HUES64 (cell line): ENCODE data around the gene ARHGAP22.

Experiments used
- H3K27ac ChIP-seq: 2 replicates; pipeline ENCODE4 v1.7.0; 2013; ENCODE audit warnings: low read depth, low read length, inconsistent platforms
- H3K27me3 ChIP-seq: 2 replicates; pipeline ENCODE4 v1.6.1; 2013; ENCODE audit warnings: mild to moderate bottlenecking, low read length; ENCODE audit not compliant: insufficient read depth
- H3K36me3 ChIP-seq: 2 replicates; pipeline ENCODE4 v1.6.1; 2013; ENCODE audit warnings: mild to moderate bottlenecking, low read length; ENCODE audit not compliant: insufficient read depth
- H3K4me1 ChIP-seq: 2 replicates; pipeline ENCODE4 v1.6.1; 2013; ENCODE audit warnings: mild to moderate bottlenecking, low read length, moderate library complexity; ENCODE audit not compliant: insufficient read depth
- H3K4me3 ChIP-seq: 2 replicates; pipeline ENCODE4 v1.5.1; 2013; ENCODE audit warnings: mild to moderate bottlenecking, low read length, moderate library complexity
- H3K9ac ChIP-seq: 2 replicates; pipeline ENCODE4 v1.6.1; 2013; ENCODE audit warnings: mild to moderate bottlenecking, low read depth, low read length
- H3K9me3 ChIP-seq: 2 replicates; pipeline ENCODE4 v1.6.1; 2013; ENCODE audit warnings: low read depth, low read length; ENCODE audit not compliant: insufficient read depth
- WGBS: fragments of 150-250, 120-280 bp; methylation state at CpG from one replicate; pipeline ENCODE4 v1.1.7; 2013; ENCODE audit warnings: missing lambda C conversion rate; 5-methylcytosine and 5-hydroxymethylcytosine counted together

ARHGAP22 gene

GRCh38 chr10:48514916-48515315, 90.0 kb downstream of the ARHGAP22 start:
- Histone ChIP-seq H3K4me1 (no peaks in the 10 kb centered on the region), H3K9ac (no peak overlapping the region), H3K9me3 (peaks cover 22% of the 10 kb centered on the region), H3K36me3 (no peaks in the 10 kb centered on the region), H3K27ac (no peak overlapping the region), H3K27me3 (no peaks in the 10 kb centered on the region), H3K4me3 (no peak overlapping the region)
- WGBS: no CpG with 5 or more reads among the region's 1 CpG

- Histone ChIP-seq H3K36me3 (no peaks in the 10 kb centered on the region), H3K4me1 (no peaks in the 10 kb centered on the region), H3K4me3 (no peak overlapping the region), H3K9me3 (peaks cover 22% of the 10 kb centered on the region), H3K9ac (no peak overlapping the region), H3K27ac (no peak overlapping the region), H3K27me3 (no peaks in the 10 kb centered on the region)
- 100% methylated on average over 1 of the region's 1 CpG for WGBS
These were observed 90.6 kb downstream of the ARHGAP22 start for GRCh38 chr10:48514255-48514654.

GRCh38 chr10:48512861-48513260, 92.0 kb downstream of the ARHGAP22 start:
- Histone ChIP-seq H3K9ac (no peak overlapping the region), H3K27me3 (no peaks in the 10 kb centered on the region), H3K4me1 (no peaks in the 10 kb centered on the region), H3K36me3 (no peaks in the 10 kb centered on the region), H3K27ac (no peak overlapping the region), H3K9me3 (peaks cover 22% of the 10 kb centered on the region), H3K4me3 (no peak overlapping the region)
- WGBS: 90% methylated on average over 2 of the region's 2 CpGs

GRCh38 chr10:48511875-48512231, 93.0 kb downstream of the ARHGAP22 start:
- Histone ChIP-seq H3K4me3 (no peak overlapping the region), H3K27ac (no peak overlapping the region), H3K4me1 (no peaks in the 10 kb centered on the region), H3K9ac (no peak overlapping the region), H3K36me3 (no peaks in the 10 kb centered on the region), H3K27me3 (no peaks in the 10 kb centered on the region), H3K9me3 (peaks cover 22% of the 10 kb centered on the region)
- WGBS: 93% methylated on average over 1 of the region's 1 CpG

- no peak overlapping the region for H3K27ac ChIP-seq
- H3K4me1 ChIP-seq: no peaks in the 10 kb centered on the region
- 86% methylated on average over 13 of the region's 13 CpGs for WGBS
- no peak overlapping the region for H3K4me3 ChIP-seq
- H3K27me3 ChIP-seq: no peaks in the 10 kb centered on the region
- no peaks in the 10 kb centered on the region for H3K36me3 ChIP-seq
- H3K9ac ChIP-seq: no peak overlapping the region
- peaks cover 21% of the 10 kb centered on the region for H3K9me3 ChIP-seq
These were observed 93.6 kb downstream of the ARHGAP22 start for GRCh38 chr10:48511066-48511874.

GRCh38 chr10:48509974-48510692, 94.7 kb downstream of the ARHGAP22 start:
- 83% methylated on average over 8 of the region's 8 CpGs for WGBS
- H3K4me3 ChIP-seq: no peak overlapping the region
- H3K4me1 ChIP-seq: no peaks in the 10 kb centered on the region
- H3K9me3 ChIP-seq: peaks cover 12% of the 10 kb centered on the region; the same call in 1 of the 2 replicates
- no peaks in the 10 kb centered on the region for H3K27me3 ChIP-seq
- H3K36me3 ChIP-seq: no peaks in the 10 kb centered on the region
- no peak overlapping the region for H3K9ac ChIP-seq
- no peak overlapping the region for H3K27ac ChIP-seq

GRCh38 chr10:48508791-48509772, 95.8 kb downstream of the ARHGAP22 start:
- no peaks in the 10 kb centered on the region for H3K27me3 ChIP-seq
- H3K36me3 ChIP-seq: no peaks in the 10 kb centered on the region
- peaks cover 4% of the 10 kb centered on the region; the same call in 1 of the 2 replicates for H3K9me3 ChIP-seq
- no peak overlapping the region for H3K9ac ChIP-seq
- H3K4me3 ChIP-seq: no peak overlapping the region
- 95% methylated on average over 17 of the region's 17 CpGs for WGBS
- no peaks in the 10 kb centered on the region for H3K4me1 ChIP-seq
- H3K27ac ChIP-seq: no peak overlapping the region

GRCh38 chr10:48507933-48508790, 96.7 kb downstream of the ARHGAP22 start:
- Histone ChIP-seq H3K9ac (no peak overlapping the region), H3K4me1 (no peaks in the 10 kb centered on the region), H3K27ac (no peak overlapping the region), H3K27me3 (no peaks in the 10 kb centered on the region), H3K36me3 (no peaks in the 10 kb centered on the region), H3K4me3 (no peak overlapping the region), H3K9me3 (no peaks in the 10 kb centered on the region)
- 92% methylated on average over 7 of the region's 7 CpGs for WGBS

- H3K9me3 ChIP-seq: no peaks in the 10 kb centered on the region
- no peaks in the 10 kb centered on the region for H3K4me1 ChIP-seq
- no peaks in the 10 kb centered on the region for H3K27me3 ChIP-seq
- H3K36me3 ChIP-seq: no peaks in the 10 kb centered on the region
- H3K9ac ChIP-seq: no peak overlapping the region
- H3K27ac ChIP-seq: no peak overlapping the region
- 78% methylated on average over 4 of the region's 6 CpGs for WGBS
- H3K4me3 ChIP-seq: no peak overlapping the region
These were observed 97.4 kb downstream of the ARHGAP22 start for GRCh38 chr10:48507494-48507893.

GRCh38 chr10:48506147-48506917, 98.5 kb downstream of the ARHGAP22 start:
- H3K4me3 ChIP-seq: no peak overlapping the region
- no peaks in the 10 kb centered on the region for H3K27me3 ChIP-seq
- H3K27ac ChIP-seq: no peak overlapping the region
- no peaks in the 10 kb centered on the region for H3K36me3 ChIP-seq
- H3K4me1 ChIP-seq: peaks cover 4% of the 10 kb centered on the region; the same call in 1 of the 2 replicates
- 95% methylated on average over 7 of the region's 8 CpGs for WGBS
- no peak overlapping the region for H3K9ac ChIP-seq
- no peaks in the 10 kb centered on the region for H3K9me3 ChIP-seq
